ENCODE data around the gene NHERF1. TPM values are rescaled to one million over a fixed set of nuclear protein-coding genes. Genes with fewer than 3 reads are reported as not detected.

NHERF1 gene
- total RNA-seq, 1 donor from 2014 or later, result 33.6 TPM

DNA sequence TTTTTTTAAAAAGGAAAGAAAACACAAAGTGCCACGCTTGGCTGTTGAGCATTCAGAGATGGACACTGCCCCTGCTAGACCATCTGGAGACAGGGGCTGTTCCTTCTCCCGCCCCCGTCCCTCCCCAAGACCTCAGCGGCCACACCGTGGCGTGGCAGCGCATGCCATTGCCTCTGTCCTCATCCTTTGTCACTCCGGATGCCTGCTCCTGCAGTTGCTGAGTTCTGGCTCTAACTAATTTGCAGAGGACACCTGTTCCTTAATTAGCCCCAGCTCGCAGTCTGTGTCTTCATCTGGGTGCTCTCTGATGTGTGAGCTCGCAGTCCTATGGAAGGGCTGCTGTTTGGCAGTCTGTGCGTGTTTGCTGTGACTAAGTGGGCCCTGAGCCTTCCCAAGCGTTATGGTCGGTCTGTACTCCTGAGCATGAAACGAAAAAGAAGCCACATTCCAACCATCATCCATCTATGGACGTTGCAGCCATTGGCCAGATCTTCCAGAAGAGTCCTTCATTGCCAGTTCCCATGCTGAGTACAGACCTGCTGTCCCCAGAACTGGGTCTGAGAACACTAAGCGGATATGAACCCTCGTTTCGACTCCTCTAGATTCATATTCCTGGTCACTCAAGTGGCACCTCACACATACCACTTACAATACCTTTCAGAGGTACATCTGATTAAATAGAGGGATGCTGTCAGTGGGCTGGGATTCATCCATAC is 68.6 kb downstream of the NHERF1 start:
- no peak for TF ChIP-seq CTCF (IDR thresholded peaks at IDR 0.05; ENCODE audit: insufficient read depth, low read length, poor library complexity, severe bottlenecking)
- DNase-seq (ENCODE audit: low read depth), result no peak
- Histone ChIP-seq H3K27me3 (ENCODE audit: control insufficient read depth, insufficient read depth, low read length) (no peaks in the 10 kb centered on the region), H3K4me3 (ENCODE audit: low read depth, low read length) (no peak overlapping the region), H3K36me3 (ENCODE audit: control insufficient read depth, insufficient read depth, low read length) (no peaks in the 10 kb centered on the region)

GRCh38 chr17:74818291-74818938 is 70.0 kb downstream of the NHERF1 start:
- Histone ChIP-seq H3K4me3 (ENCODE audit: low read depth, low read length) (no peak overlapping the region), H3K36me3 (ENCODE audit: control insufficient read depth, insufficient read depth, low read length) (no peaks in the 10 kb centered on the region), H3K27me3 (ENCODE audit: control insufficient read depth, insufficient read depth, low read length) (no peaks in the 10 kb centered on the region)
- no peak for DNase-seq (ENCODE audit: low read depth)
- no peak for TF ChIP-seq CTCF (IDR thresholded peaks at IDR 0.05; ENCODE audit: insufficient read depth, low read length, poor library complexity, severe bottlenecking)

Other genes with a start within 250 kb of the NHERF1 start
- 0.07 TPM in 1 of 2 replicates, not detected in the other for gene CD300LB, start 217.2 kb upstream of the NHERF1 start, total RNA-seq
- 0.21 TPM in 1 of 2 replicates, not detected in the other for gene CD300C, start 202.5 kb upstream of the NHERF1 start, total RNA-seq
- not detected in 2 replicates for gene CD300H, start 181.1 kb upstream of the NHERF1 start, total RNA-seq
- not detected in 2 replicates for gene CD300LD, start 156.3 kb upstream of the NHERF1 start, total RNA-seq
- gene CD300E, start 124.9 kb upstream of the NHERF1 start, total RNA-seq, result not detected in 2 replicates
- not detected in 2 replicates for gene CD300LF, start 35.7 kb upstream of the NHERF1 start, total RNA-seq
- 0.82 TPM in 1 of 2 replicates, not detected in the other for gene RAB37, start 11.4 kb upstream of the NHERF1 start, total RNA-seq
- 30.7 and 31.6 TPM in 2 replicates for gene NAT9, start 27.7 kb downstream of the NHERF1 start, total RNA-seq
- not detected in 2 replicates for gene GRIN2C, start 111.3 kb downstream of the NHERF1 start, total RNA-seq
- gene FDXR, start 124.4 kb downstream of the NHERF1 start, total RNA-seq, result 34.0 and 45.0 TPM in 2 replicates
- gene FADS6, start 145.0 kb downstream of the NHERF1 start, total RNA-seq, result not detected in 2 replicates
- not detected in 2 replicates for gene USH1G, start 174.6 kb downstream of the NHERF1 start, total RNA-seq
- not detected in 2 replicates for gene OTOP2, start 175.6 kb downstream of the NHERF1 start, total RNA-seq
- gene OTOP3, start 187.3 kb downstream of the NHERF1 start, total RNA-seq, result not detected in 2 replicates
- 25.2 and 28.5 TPM in 2 replicates for gene HID1, start 224.1 kb downstream of the NHERF1 start, total RNA-seq
- 51.9 and 52.3 TPM in 2 replicates for gene CDR2L, start 239.0 kb downstream of the NHERF1 start, total RNA-seq